ENCODE results near the gene LRRC75A.
A peak's percentile ranks its signal among the peaks of the same experiment; 100 is the strongest.

Gene LRRC75A

DNA sequence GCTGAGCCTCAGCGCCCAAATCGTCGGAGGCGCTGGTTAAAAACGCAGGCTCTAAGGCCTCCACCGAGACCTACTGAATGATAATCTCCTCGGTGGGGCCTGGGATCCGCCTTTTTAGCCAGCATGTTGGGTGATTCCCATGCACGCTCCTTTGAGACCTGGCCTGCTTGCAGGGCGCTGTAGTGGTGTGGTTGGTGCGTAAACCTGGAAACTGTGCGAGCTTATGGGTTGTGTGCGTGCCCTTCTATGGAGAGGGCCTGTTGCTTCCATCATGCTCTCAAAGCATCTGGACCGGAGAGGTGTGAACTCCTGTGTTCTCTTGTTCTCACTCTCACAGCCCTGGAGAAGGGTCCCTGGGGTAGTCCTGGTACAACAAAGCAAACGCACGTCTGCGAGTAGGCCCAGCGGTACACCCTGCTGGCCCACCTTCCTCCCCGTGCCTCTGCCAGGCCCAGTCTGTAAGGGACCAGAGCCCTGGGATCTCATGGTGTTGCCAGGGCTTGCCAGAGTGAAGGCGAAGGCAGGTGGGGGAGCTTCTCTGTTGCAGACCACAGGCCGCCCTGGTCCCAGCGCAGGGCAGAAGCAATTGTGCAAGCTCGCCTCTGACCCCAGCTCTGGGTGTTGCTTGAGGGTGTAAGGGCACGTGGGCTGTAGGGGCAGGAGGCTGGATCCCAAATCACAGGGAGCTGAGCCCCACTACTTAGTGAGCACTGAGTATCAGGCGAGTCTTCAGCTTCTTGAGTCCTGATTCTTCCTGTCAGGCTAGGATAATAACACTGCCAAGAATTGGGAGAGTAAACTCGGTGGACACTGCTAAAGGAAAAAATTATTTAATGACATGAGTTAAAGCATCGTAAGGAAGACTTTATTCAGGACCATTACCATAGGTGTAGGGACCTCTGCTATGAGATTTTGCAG, 879 bp upstream of the LRRC75A start:
- no peak for DNase-seq

- DNase-seq = no peak
Observed at GRCh38 chr17:16491131-16491702, 776 bp downstream of the LRRC75A start.

DNA sequence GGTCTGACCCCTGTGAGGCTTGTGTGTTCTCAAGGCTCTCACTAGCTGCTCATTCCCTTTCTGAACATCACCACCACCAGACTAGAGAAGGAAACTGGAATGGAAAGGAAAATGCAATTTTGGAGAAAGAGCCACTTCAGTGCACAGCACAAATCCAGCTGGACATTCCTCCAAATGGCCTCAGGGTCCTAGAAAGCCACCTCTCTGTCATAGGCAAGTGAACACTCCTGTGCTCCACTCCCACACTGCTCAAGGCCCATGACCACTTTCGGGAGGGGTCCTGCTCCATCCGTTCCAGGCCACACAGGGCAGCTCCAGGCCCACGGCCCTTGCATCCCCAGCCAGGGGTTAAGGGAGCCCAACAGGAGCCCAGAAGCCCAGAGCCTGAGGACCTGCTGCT, 2.6 kb downstream of the LRRC75A start:
- DNase-seq = no peak

DNA sequence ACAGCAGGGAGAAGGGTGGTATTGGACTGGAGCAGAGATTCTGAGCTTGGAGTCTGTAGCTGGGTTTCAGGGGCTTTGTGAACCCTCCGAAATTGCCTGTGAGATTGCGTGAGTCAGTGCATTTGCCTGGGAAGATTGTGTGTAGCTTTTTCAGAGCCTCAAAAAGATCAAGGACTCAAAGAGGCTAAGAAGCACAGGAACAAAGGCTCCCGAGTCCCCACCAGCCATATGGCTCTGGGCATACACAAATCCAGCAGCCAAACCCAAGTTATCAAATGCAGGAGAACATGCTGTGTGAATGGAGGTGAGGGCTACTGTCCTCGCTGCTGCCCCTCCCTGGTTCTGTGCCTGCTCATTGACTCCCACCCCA, 3.0 kb downstream of the LRRC75A start:
- no peak for DNase-seq

GRCh38 chr17:16488186-16488967, 3.6 kb downstream of the LRRC75A start:
- no peak for DNase-seq

DNA sequence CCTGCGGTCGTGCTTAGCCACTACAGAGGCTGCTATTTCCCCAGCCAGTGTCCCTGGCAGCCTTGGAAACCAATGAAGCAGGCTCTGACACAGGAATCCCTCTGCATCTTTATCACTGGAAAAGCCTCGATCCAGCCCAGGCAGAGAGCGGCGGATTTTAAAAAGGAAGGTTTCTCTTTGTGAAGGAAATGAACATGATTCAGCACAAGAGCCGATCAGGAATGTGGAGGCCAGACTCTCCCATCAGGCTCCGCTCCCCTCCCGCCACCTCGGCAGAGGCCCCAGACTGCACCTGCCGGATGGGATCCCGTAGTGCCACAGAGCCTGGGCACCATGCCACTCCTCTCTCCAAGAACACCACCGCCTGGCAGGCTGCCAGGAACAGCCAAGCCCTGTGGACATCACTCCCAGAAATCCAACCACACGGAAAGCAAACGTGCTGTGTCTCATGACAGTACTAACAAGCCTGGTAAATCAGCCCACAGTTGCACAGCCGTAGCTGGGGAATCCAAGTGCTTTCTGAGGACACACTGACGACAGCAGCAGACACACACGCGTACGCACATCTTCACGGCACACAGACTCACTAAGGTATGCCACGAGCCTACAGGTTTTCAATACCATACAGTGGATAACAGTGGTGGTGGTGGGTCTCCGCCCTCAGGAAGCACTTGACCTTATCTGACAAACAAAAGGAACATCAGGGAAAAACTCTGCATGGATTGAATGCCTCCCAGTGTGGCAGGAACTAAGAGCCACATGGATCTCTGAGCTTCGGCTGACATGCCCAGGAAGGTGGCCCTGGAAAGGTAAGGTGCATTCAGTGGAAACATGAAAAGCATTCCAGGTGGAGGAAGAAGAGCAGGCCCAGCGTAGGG, 5.4 kb downstream of the LRRC75A start:
- peak; percentile 63 for DNase-seq

- DNase-seq = no peak
Observed at GRCh38 chr17:16484445-16485175, 7.4 kb downstream of the LRRC75A start.

DNA sequence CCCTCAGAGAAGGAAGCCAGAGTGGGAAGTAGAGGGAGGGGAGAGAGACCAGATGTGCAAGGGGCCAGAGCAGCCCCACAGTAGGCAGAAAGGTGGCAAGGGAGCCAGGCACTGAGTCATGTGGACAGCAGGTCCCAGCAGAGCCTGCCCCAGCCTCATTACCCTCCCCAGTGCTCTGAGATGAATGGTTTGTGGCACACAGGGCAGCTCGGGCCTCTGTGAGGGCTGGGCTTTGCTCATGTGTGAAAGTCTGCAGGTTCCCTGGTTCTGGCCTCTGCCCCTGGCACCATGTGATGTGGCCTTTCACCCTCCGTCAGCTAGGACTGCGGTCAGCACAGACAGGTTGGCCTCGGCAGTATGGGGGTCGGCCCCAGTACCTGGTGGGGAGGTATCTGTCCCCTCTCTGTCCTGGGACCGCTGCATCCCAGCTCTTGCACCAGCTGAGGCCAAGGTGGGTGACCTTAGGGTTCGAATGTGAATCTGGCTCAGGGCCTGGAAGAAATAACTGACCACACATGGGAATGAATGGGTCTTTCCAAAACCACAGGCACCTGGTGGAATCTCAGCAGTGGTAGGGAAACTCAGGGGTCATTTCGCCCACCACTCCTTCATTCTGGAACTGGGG, 8.9 kb downstream of the LRRC75A start:
- no peak for DNase-seq

DNA sequence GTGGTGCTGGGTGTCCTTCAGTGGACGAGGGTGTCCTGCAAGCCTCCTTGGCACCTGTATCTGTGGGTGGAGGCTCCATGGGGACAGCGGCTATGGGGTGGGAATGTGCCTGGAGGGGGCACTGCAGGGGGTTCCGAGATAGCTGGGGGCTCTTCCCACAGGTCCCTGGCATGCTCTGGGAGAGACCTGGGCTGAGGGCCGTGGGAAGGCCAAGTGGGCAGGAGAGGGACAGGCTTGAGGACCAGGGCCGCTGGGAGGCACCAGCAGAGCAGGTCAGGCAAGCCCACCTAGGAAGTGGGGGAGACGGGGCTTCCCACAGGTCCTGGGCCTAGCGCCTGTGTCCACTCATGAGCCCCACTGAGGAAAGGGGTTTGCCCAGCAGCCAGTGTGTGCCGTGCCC, 9.7 kb downstream of the LRRC75A start:
- no peak for DNase-seq

DNA sequence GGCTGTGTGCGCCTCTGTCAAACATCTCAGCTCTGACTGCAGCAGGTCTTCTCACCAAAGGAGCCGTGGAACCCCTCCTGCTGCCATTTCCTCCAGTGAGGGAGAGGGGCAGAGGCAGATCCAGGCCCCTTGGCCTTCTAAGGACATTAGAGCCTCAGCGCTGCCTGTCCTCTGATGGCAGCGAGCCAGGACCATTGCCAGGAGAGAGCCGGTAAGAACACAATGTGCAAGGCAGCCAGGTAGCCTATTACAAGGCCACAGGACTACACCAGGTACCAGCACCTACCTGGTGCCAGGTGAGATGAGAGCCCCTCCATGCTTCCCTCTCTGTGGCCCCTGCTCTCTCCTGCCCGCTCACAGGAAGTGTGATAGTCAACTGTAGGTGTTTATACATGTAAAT, 11.0 kb downstream of the LRRC75A start:
- DNase-seq = no peak

DNA sequence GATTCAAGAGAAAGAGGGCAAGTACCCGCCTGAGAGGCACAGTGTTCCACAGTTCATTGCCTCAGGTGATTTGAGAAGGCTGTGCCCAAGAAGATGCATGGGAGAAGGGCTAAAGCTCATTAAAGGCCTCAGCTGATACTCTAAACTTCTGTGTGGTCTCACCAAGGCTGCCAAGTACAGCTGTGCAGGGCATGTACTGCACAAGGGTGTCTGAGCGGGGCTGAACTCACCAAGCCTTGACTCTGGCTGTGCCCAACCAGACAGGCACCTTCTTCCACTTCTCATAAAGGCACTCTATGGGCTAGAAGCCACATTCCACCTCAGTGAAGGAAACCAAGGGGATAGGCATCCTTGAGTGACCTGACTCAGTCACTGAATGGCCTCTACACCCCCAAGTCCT, 12.7 kb downstream of the LRRC75A start:
- no peak for DNase-seq

- no peak for DNase-seq
Observed at GRCh38 chr17:16478649-16479048, 13.3 kb downstream of the LRRC75A start.

DNA sequence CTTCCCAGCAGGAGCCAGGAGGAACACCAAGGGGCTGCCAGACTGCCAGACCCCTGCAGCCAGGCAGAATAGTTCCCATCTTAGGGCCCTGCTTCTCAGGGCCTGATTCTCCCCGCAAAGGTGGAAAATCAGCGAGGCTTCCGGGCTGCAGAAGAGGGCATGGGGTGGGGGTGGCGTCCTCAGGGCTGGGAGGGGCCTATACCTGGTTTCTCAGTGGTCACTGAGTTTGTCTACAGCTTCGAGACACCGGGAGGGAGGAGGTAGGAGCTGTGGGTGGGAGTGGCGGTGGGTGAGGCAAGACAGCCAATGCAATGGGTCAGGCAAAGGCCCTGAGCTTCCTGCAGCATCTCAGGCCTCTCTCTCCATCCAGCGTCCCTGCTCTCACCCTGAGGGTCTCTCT, 14.3 kb downstream of the LRRC75A start:
- no peak for DNase-seq

DNA sequence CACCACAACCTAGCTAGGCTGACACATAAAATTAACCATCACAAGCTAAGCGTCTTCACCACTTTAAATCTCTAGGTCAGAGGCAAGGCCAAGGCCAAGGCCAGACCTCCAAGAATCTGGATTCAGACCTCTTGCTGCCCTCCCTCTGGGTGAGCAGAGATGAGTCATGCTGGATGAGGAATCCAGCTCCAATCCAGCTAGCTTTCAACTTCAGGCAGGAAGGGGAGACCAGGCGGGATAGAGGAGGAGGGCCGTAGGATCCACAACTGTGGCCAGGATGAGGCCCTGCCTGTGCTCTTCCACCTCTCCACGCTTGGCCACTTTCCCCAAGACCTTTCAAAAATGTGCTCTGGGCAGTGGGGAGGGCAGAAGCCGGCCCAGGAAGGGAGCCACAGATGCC, 14.7 kb downstream of the LRRC75A start:
- peak; percentile 82 for DNase-seq

DNA sequence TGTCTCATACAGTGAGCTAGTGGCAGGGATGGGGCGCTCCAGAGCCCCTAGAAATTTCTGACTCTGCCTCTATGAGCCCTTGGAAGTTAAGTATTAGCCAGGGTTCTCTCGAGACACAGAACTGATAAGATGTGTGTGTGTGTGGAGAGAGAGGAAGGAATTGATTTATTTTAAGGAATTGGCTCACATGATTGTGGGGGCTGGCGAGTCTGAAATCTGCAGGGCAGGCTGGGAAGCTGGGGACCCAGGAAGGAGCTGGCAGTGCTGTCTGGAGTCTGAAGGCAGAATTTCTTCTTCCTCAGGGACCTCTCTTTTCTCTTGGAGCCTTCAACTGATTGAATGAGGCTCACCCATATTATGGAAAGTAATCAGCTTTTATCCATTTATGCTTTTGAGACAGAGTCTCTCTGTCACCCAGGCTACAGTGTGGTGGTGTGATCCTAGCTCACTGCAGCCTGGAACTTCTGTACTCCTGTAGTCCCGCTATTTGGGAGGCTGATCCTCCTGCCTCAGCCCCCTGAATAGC, 16.8 kb downstream of the LRRC75A start:
- no peak for DNase-seq

DNA sequence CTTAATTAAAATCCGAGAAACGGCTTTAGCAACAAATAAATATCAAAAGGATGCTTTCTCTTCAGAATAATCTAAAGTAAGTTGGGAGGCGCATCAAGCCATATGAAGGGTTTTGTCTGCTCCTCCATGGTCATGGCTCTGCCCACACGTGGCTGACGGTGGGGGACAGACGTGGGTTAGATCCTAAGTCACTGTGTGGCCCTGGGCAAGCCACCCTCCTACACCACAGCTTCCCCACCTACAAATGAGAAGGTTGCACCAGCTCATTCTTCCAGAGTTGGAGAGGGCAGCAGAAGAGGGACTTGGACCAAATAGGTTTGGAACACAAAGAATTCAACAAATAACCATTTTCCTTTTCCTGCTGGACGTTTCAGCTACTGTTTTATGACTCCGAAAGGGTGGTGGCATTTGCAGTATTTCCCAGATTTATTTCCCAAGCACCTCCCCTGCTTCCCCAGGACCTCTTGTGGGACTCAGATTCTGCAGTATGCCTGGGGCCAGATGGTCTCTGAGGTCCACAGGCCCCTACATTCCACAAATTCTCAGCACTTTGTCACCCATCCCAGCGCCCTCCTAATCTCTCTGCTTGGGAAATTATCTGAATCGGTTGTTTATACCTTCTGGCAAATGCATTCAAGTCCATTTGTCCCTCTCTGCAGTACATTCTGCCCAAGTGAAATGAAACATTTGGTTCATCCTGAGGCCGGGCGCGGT, 17.8 kb downstream of the LRRC75A start:
- DNase-seq = no peak

GRCh38 chr17:16473044-16474011, 18.7 kb downstream of the LRRC75A start:
- no peak for DNase-seq

DNA sequence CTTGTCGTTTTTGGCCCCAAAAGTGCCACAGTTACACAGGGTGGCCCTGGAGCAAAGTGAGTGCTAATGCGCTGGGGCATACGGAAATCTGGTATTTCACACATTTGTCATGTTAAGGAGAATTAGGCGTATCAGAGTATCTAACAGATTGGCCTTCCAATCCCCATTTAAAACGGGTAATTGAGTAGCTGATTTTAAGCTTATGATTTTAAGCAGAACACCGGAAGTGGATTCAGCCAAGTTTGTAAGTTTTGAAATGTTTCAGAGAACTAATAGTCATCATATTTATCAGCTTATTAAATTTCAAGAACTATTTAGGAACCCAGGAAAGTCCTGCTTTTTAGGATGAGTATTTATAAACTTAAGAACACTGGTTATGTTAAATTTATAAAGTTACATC, 19.5 kb downstream of the LRRC75A start:
- no peak for DNase-seq

DNA sequence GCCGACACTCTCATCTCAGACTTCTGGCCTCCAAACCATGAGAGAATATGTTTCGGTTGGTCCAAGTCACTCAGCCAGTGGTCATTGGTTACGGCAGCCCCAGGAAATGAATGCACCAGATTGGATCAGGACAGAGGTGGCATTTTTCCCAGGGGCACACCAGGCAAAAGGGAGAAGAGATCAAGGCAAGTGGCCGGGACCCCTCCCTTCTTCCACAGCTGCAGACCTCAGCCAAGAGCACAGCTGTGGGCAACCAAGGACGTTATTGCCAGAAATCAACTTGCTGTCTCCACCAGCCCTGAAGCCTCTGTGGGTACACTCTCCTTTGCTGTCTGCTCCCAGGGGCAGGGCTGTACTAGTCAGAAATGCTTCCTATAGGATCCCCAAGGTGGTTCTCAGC, 20.7 kb downstream of the LRRC75A start:
- DNase-seq = no peak

All from kidney glomerular epithelial cell (primary cell).